ENCODE results near the gene ZNF286A. TPM values are rescaled to one million over a fixed set of nuclear protein-coding genes. Genes with fewer than 3 reads are reported as not detected.

The ZNF286A gene
- 31.7 and 39.4 TPM in 2 replicates for total RNA-seq

DNA sequence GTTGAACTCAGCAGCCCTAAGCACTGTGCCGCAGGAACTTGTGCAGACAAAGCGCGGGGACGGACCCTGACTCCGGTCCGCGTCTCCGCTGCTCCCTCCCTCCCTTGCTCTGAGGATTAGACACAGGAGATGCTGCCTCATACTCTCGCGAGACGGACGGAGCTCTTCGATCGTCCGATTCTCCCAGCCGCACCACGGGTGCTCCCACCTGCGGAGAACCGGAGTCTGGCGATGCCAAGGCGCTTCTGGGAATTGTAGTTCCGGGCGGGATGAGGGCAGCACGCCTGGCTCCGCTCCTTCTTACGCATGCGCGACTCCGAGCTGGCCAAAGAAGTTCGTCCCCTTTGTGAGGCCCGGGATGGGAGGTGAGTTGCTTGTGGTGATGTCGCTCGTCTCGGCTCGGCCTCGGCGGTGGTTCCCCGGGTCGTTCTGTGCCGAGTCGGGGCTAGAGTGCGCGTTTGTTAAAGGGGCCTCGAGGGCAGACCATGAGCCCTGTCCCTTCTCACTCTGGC lies at the start of gene ZNF286A:
TSS of gene ZNF286A (plus strand) at position 340 of the 512 bp plus-strand sequence. CDS start 578 bp downstream, outside the sequence.

DNA sequence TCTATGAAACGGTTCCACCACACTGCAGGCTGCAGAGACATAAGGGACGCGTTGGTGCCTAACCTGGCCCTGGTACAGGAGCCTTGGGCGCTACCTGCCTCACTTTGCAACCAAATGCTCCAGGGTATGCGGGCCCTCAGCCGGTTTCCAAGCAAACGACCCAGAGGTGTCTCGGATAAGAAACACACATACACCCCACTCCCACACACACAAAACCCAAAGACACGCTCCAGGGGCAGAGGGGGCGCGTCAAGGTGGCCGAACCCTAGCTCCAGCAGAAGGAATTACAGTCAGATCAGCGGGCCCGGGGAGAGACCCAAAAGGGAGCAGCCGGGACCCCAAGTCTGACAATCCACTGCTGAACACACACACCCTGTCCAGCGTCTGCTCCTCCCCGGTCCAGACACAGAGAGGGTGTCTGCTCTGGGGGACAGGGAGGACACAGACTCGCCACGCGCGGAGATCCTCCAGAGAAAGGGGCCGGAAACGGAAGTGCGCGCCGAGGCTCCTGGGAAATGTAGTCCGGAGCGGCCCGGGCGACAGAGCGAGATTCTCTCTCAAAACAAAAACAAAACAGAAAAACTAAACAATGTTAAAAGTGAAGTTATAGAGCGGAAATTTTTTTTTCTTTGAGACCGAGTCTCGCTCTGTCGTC lies 15.6 kb upstream of the ZNF286A start, which contains the start of gene TRIM16:
TSS of gene TRIM16 (minus strand) at position 488 of the 655 bp plus-strand sequence. CDS start 32,702 bp downstream, outside the sequence.

DNA sequence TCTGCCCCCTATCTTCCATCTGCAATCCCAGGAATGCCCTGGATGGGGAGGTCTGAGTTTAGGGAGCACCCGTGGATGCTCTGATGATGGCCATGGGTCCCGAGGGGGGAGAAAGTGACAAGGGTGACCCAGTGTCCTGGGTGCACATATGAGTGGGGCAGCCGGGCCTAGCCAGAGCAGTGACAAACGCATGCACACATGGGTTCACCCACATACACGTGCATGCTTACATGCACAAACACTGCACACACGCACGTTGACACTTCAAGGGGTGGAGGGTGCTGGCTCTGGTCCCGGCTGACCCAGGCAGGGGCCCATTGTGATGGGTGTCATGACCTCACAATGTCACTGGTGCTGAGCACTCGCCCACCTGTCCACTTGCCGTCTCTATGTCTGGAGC lies 32.3 kb downstream of the ZNF286A start, which contains the start of gene TBC1D26:
TSS of gene TBC1D26 (plus strand) at position 384 of the 400 bp plus-strand sequence. CDS start 3,066 bp downstream, outside the sequence.

Other genes with a start within 250 kb of the ZNF286A start
- gene CDRT4, start 232.1 kb upstream of the ZNF286A start, total RNA-seq, result 1.5 and 1.7 TPM in 2 replicates
- gene TVP23C, start 136.3 kb upstream of the ZNF286A start, total RNA-seq, result 32.6 and 35.3 TPM in 2 replicates
- gene FBXW10B, start 80.0 kb upstream of the ZNF286A start, total RNA-seq, result 0.09 and 0.32 TPM in 2 replicates
- 34.2 and 55.1 TPM in 2 replicates for gene TRIM16, start 15.4 kb upstream of the ZNF286A start, total RNA-seq
- under 0.01 and 0.09 TPM in 2 replicates for gene TBC1D26, start 32.5 kb downstream of the ZNF286A start, total RNA-seq
- gene ADORA2B, start 245.4 kb downstream of the ZNF286A start, total RNA-seq, result 12.9 and 22.0 TPM in 2 replicates